ENCODE measurements around the gene SIN3B. TPM values are rescaled to one million over a fixed set of nuclear protein-coding genes. Genes with fewer than 3 reads are reported as not detected.

SIN3B gene
- total and polyA plus RNA-seq, 9 of the 15 experiments (the other 6 are each of a cell fraction or from before 2014, with no cell fraction given) = 0.51 to 34.2 (median 14.3) TPM

GRCh38 chr19:16883522-16883921 is 54.3 kb downstream of the SIN3B start:
- FAIRE-seq (no peak), DNase-seq (ENCODE audit: extremely low read depth in 1 of 4, low spot score in 3 of 4) (no peak), ATAC-seq (no peak)
- H3K27me3 ChIP-seq (ENCODE audit: control insufficient read depth in 2 of 2, insufficient read depth in 2 of 2, low read length in 2 of 2) = no peaks in the 10 kb centered on the region
- 33% methylated on average over 2 of the region's 3 CpGs for WGBS (ENCODE audit: insufficient coverage, low coverage, missing lambda C conversion rate)
- peaks cover 17 to 22% of the 10 kb centered on the region in 2 experiments for H3K4me1 ChIP-seq (replicated peaks in 1 of 2; ENCODE audit: control insufficient read depth in 2 of 2, insufficient read depth in 2 of 2, low read length in 2 of 2)
- no TSS peak for BruUV-seq (replicated peaks)
- peaks cover 18% of the 10 kb centered on the region; the same call in 2 of the 3 replicates for H3K36me3 ChIP-seq (ENCODE audit: control insufficient read depth, insufficient read depth, low read length)
- H3K9ac ChIP-seq (ENCODE audit: insufficient read depth in 1 of 2, low read depth in 2 of 2, low read length in 2 of 2) = no peak overlapping the region
- in situ Hi-C loops (cut with MboI) (no loop called here), intact Hi-C loops (cut with micrococcal nuclease) (no loop called here)
- H4K20me1 ChIP-seq (replicated peaks; ENCODE audit: control insufficient read depth, insufficient read depth, low read length) = no peaks in the 10 kb centered on the region
- no peak overlapping the region for H3K4me2 ChIP-seq (ENCODE audit: insufficient read depth, low read length)
- no peak overlapping the region for H3K4me3 ChIP-seq
- H3K9me1 ChIP-seq (ENCODE audit: control insufficient read depth, insufficient read depth, low read length) = no peaks in the 10 kb centered on the region
- peaks cover 13% of the 10 kb centered on the region for H3K9me3 ChIP-seq (replicated peaks; ENCODE audit: control insufficient read depth, insufficient read depth, low read depth, low read length)
- ChIA-PET CTCF (ENCODE audit: low intra/inter-chr PET ratio) (no interaction called here), POLR2A (interaction anchor here (0.8 kb wide), 1 partner anchor 17 kb away, joined by 3 read pairs; no protein-coding TSS in a partner anchor)
- peaks cover 1% of the 10 kb centered on the region; the same call in 2 of the 3 replicates for H3K79me2 ChIP-seq (ENCODE audit: control insufficient read depth, insufficient read depth, low read length)
- H3K27ac ChIP-seq (ENCODE audit: extremely low read depth, low read depth, low read length) = no peak overlapping the region
- H2AFZ ChIP-seq (ENCODE audit: low read depth, low read length) = no peak overlapping the region
- TF ChIP-seq FOXA1 (IDR thresholded peaks at IDR 0.05; ENCODE audit: borderline replicate concordance) (no peak), ZC3H8 (IDR thresholded peaks at IDR 0.05) (no peak), ZBTB34 (CRISPR knock-in tag; IDR thresholded peaks at IDR 0.05) (no peak), RERE (CRISPR knock-in tag; IDR thresholded peaks at IDR 0.05; ENCODE audit: borderline replicate concordance) (no peak), ZNF384 (IDR thresholded peaks at IDR 0.05; ENCODE audit: low read depth, low read length) (no peak), GMEB1 (CRISPR knock-in tag; IDR thresholded peaks at IDR 0.05) (no peak), HMGXB4 (CRISPR knock-in tag; IDR thresholded peaks at IDR 0.05) (no peak), SRSF3 (IDR thresholded peaks at IDR 0.05; ENCODE audit: insufficient read depth, low read length) (no peak)
